NCI-H524 treated with DMSO at 0.1 percent for 48 hours (cell line): ENCODE measurements around the gene SLC39A12.
"Not testable (repeated sequence)": the region's sequence is repeated elsewhere in the genome, so short reads cannot be mapped to it uniquely, and the experiment has no call there.

ENCODE experiments used
- DNase-seq: peaks from one replicate; lab custom pipeline; 2025; lab: John Stamatoyannopoulos, UW

The SLC39A12 gene

GRCh38 chr10:17951868-17952371 lies at the start of gene SLC39A12:
Gene SLC39A12, plus strand, starts transcription at chr10:17951918. Its CDS starts 1,359 bp downstream, at chr10:17953277.
- DNase-seq = no peak

GRCh38 chr10:17904564-17904963 lies 47.2 kb upstream of the SLC39A12 start:
- no peak for DNase-seq

- DNase-seq = no peak
Measured at GRCh38 chr10:17905491-17905890, 46.2 kb upstream of the SLC39A12 start.

- DNase-seq = no peak
Measured at GRCh38 chr10:17906002-17906401, 45.7 kb upstream of the SLC39A12 start.

- no peak for DNase-seq
Measured at GRCh38 chr10:17907641-17908040, 44.1 kb upstream of the SLC39A12 start.

- DNase-seq = peak; percentile 8
Measured at GRCh38 chr10:17910125-17910789, 41.5 kb upstream of the SLC39A12 start.

- no peak for DNase-seq
Measured at GRCh38 chr10:17912754-17913153, 39.0 kb upstream of the SLC39A12 start.

- DNase-seq = no peak
Measured at GRCh38 chr10:17913604-17914003, 38.1 kb upstream of the SLC39A12 start.

GRCh38 chr10:17914169-17915045 lies 37.3 kb upstream of the SLC39A12 start:
- no peak for DNase-seq

GRCh38 chr10:17915181-17915580 lies 36.5 kb upstream of the SLC39A12 start:
- no peak for DNase-seq

- no peak for DNase-seq
Measured at GRCh38 chr10:17918187-17918903, 33.4 kb upstream of the SLC39A12 start.

- DNase-seq = no peak
Measured at GRCh38 chr10:17921378-17921777, 30.3 kb upstream of the SLC39A12 start.

GRCh38 chr10:17923728-17924127 lies 28.0 kb upstream of the SLC39A12 start:
- no peak for DNase-seq

GRCh38 chr10:17943033-17943745 lies 8.5 kb upstream of the SLC39A12 start:
- DNase-seq = no peak

GRCh38 chr10:17950269-17950668 lies 1.4 kb upstream of the SLC39A12 start:
- not testable (repeated sequence) for DNase-seq

- DNase-seq = no peak
Measured at GRCh38 chr10:17950726-17951125, 992 bp upstream of the SLC39A12 start.

- DNase-seq = not testable (repeated sequence)
Measured at GRCh38 chr10:17954372-17954771, 2.7 kb downstream of the SLC39A12 start.

- no peak for DNase-seq
Measured at GRCh38 chr10:17954861-17955260, 3.1 kb downstream of the SLC39A12 start.

GRCh38 chr10:17958049-17958448 lies 6.3 kb downstream of the SLC39A12 start:
- DNase-seq = no peak

GRCh38 chr10:17959870-17960269 lies 8.2 kb downstream of the SLC39A12 start:
- DNase-seq = no peak

- DNase-seq = no peak
Measured at GRCh38 chr10:17961551-17962422, 10.1 kb downstream of the SLC39A12 start.
